Measurements from ENCODE around the gene PLXDC1.

The PLXDC1 gene

GRCh38 chr17:39145143-39145542, 6.3 kb downstream of the PLXDC1 start:
- no peaks in the 10 kb centered on the region for H3K4me1 ChIP-seq (ENCODE audit: low read length)
- H3K4me3 ChIP-seq (ENCODE audit: low read length): no peak overlapping the region
- H3K9me3 ChIP-seq (replicated peaks; ENCODE audit: insufficient read depth, low read length): no peaks in the 10 kb centered on the region
- no peak for TF ChIP-seq EZH2phosphoT487 (IDR thresholded peaks at IDR 0.05; ENCODE audit: low read length)
- no peak for TF ChIP-seq EZH2 (optimal IDR thresholded peaks at IDR 0.05; ENCODE audit: low read depth, low read length)
- TF ChIP-seq CTCF (IDR thresholded peaks at IDR 0.05; ENCODE audit: low read length): no peak
- H3K79me2 ChIP-seq (ENCODE audit: low read length): no peaks in the 10 kb centered on the region
- no peaks in the 10 kb centered on the region for H3K36me3 ChIP-seq (replicated peaks; ENCODE audit: insufficient read depth, low read length)
- DNase-seq: no peak
- no peaks in the 10 kb centered on the region for H4K20me1 ChIP-seq (ENCODE audit: insufficient read depth, low read length)
- no peak overlapping the region for H2AFZ ChIP-seq (ENCODE audit: low read length)
- H3F3A ChIP-seq (ENCODE audit: insufficient read depth, low read length): no peaks in the 10 kb centered on the region
- no peak overlapping the region for H3K27ac ChIP-seq (ENCODE audit: low read length)
- H3K9ac ChIP-seq (ENCODE audit: low read length): no peak overlapping the region
- H3K4me2 ChIP-seq (ENCODE audit: low read depth, low read length): no peak overlapping the region
- H3K9me2 ChIP-seq (replicated peaks; ENCODE audit: insufficient read depth, low read length): no peaks in the 10 kb centered on the region
- peaks cover 13% of the 10 kb centered on the region; the same call in 1 of the 2 replicates for H3K27me3 ChIP-seq (replicated peaks; ENCODE audit: insufficient read depth, low read length)

- Histone ChIP-seq H3K79me2 (ENCODE audit: low read length) (no peaks in the 10 kb centered on the region), H3F3A (ENCODE audit: insufficient read depth, low read length) (no peaks in the 10 kb centered on the region), H3K9me3 (replicated peaks; ENCODE audit: insufficient read depth, low read length) (no peaks in the 10 kb centered on the region), H3K9me2 (replicated peaks; ENCODE audit: insufficient read depth, low read length) (no peaks in the 10 kb centered on the region), H3K4me3 (ENCODE audit: low read length) (no peak overlapping the region), H2AFZ (ENCODE audit: low read length) (no peak overlapping the region), H3K27ac (ENCODE audit: low read length) (no peak overlapping the region), H3K4me1 (ENCODE audit: low read length) (no peaks in the 10 kb centered on the region), H3K4me2 (ENCODE audit: low read depth, low read length) (no peak overlapping the region), H3K9ac (ENCODE audit: low read length) (no peak overlapping the region), H3K36me3 (replicated peaks; ENCODE audit: insufficient read depth, low read length) (no peaks in the 10 kb centered on the region), H3K27me3 (replicated peaks; ENCODE audit: insufficient read depth, low read length) (0 out of 2 replicates have a peak, but pooled peaks cover 6% of the 10 kb centered on the region), H4K20me1 (ENCODE audit: insufficient read depth, low read length) (no peaks in the 10 kb centered on the region)
- no peak for DNase-seq
- TF ChIP-seq EZH2phosphoT487 (IDR thresholded peaks at IDR 0.05; ENCODE audit: low read length): no peak
- no peak for TF ChIP-seq EZH2 (optimal IDR thresholded peaks at IDR 0.05; ENCODE audit: low read depth, low read length)
- no peak for TF ChIP-seq CTCF (IDR thresholded peaks at IDR 0.05; ENCODE audit: low read length)
These were observed 7.0 kb downstream of the PLXDC1 start for GRCh38 chr17:39144416-39144840.

- no peak overlapping the region for H3K4me2 ChIP-seq (ENCODE audit: low read depth, low read length)
- no peak overlapping the region for H2AFZ ChIP-seq (ENCODE audit: low read length)
- H3K9ac ChIP-seq (ENCODE audit: low read length): no peak overlapping the region
These were observed 7.8 kb downstream of the PLXDC1 start for GRCh38 chr17:39143552-39144093.

More at GRCh38 chr17:39143552-39144093, 7.8 kb downstream of the PLXDC1 start:
- Histone ChIP-seq H3K27ac (ENCODE audit: low read length) (no peak overlapping the region), H3K27me3 (replicated peaks; ENCODE audit: insufficient read depth, low read length) (no peaks in the 10 kb centered on the region), H3K36me3 (replicated peaks; ENCODE audit: insufficient read depth, low read length) (no peaks in the 10 kb centered on the region), H3K79me2 (ENCODE audit: low read length) (no peaks in the 10 kb centered on the region), H3K9me2 (replicated peaks; ENCODE audit: insufficient read depth, low read length) (no peaks in the 10 kb centered on the region), H3K4me1 (ENCODE audit: low read length) (no peaks in the 10 kb centered on the region), H3F3A (ENCODE audit: insufficient read depth, low read length) (no peaks in the 10 kb centered on the region), H4K20me1 (ENCODE audit: insufficient read depth, low read length) (no peaks in the 10 kb centered on the region), H3K9me3 (replicated peaks; ENCODE audit: insufficient read depth, low read length) (no peaks in the 10 kb centered on the region), H3K4me3 (ENCODE audit: low read length) (no peak overlapping the region)
- TF ChIP-seq EZH2 (optimal IDR thresholded peaks at IDR 0.05; ENCODE audit: low read depth, low read length) (no peak), EZH2phosphoT487 (IDR thresholded peaks at IDR 0.05; ENCODE audit: low read length) (no peak), CTCF (IDR thresholded peaks at IDR 0.05; ENCODE audit: low read length) (no peak)
- no peak for DNase-seq
